T-helper 22 cell (primary cell): Measurements from ENCODE around the gene NTRK2.

Experiments used
- DNase-seq: peaks from one replicate; pipeline ENCODE4 v3.0.0-alpha.2; 2020; ENCODE audit warnings: low read depth

The NTRK2 gene

GRCh38 chr9:84851935-84852585 lies 182.5 kb downstream of the NTRK2 start:
- DNase-seq: no peak

- no peak for DNase-seq
Measured at GRCh38 chr9:84852617-84853301, 183.2 kb downstream of the NTRK2 start.

GRCh38 chr9:84856181-84856632 lies 186.7 kb downstream of the NTRK2 start:
- DNase-seq: no peak

GRCh38 chr9:84857211-84857610 lies 187.7 kb downstream of the NTRK2 start:
- DNase-seq: no peak

- no peak for DNase-seq
Measured at GRCh38 chr9:84858364-84858763, 188.8 kb downstream of the NTRK2 start.

- no peak for DNase-seq
Measured at GRCh38 chr9:84860249-84861115, 191.0 kb downstream of the NTRK2 start.

GRCh38 chr9:84861455-84861854 lies 191.9 kb downstream of the NTRK2 start:
- DNase-seq: no peak

GRCh38 chr9:84862308-84862707 lies 192.8 kb downstream of the NTRK2 start:
- DNase-seq: no peak

- DNase-seq: no peak
Measured at GRCh38 chr9:84862810-84863287, 193.3 kb downstream of the NTRK2 start.

GRCh38 chr9:84863372-84863771 lies 193.8 kb downstream of the NTRK2 start:
- DNase-seq: no peak

GRCh38 chr9:84866396-84867175 lies 197.1 kb downstream of the NTRK2 start:
- no peak for DNase-seq

- DNase-seq: no peak
Measured at GRCh38 chr9:84867186-84867585, 197.7 kb downstream of the NTRK2 start.

GRCh38 chr9:84869091-84869490 lies 199.6 kb downstream of the NTRK2 start:
- no peak for DNase-seq

- no peak for DNase-seq
Measured at GRCh38 chr9:84871983-84872382, 202.5 kb downstream of the NTRK2 start.

GRCh38 chr9:84874022-84874421 lies 204.5 kb downstream of the NTRK2 start:
- no peak for DNase-seq

- no peak for DNase-seq
Measured at GRCh38 chr9:84874596-84874995, 205.1 kb downstream of the NTRK2 start.

GRCh38 chr9:84875193-84875592 lies 205.7 kb downstream of the NTRK2 start:
- DNase-seq: no peak

GRCh38 chr9:84879631-84880030 lies 210.1 kb downstream of the NTRK2 start:
- no peak for DNase-seq

- DNase-seq: no peak
Measured at GRCh38 chr9:84880835-84881234, 211.3 kb downstream of the NTRK2 start.

- DNase-seq: no peak
Measured at GRCh38 chr9:84886866-84887265, 217.3 kb downstream of the NTRK2 start.

- no peak for DNase-seq
Measured at GRCh38 chr9:84891924-84892323, 222.4 kb downstream of the NTRK2 start.
